ENCODE results near the gene CRAT.

CRAT gene

GRCh38 chr9:129141066-129142041 lies 30.8 kb upstream of the CRAT start:
- DNase-seq (no peak), ATAC-seq (ENCODE audit: insufficient read depth, low read depth) (no peak)
- H3K4me3 ChIP-seq (ENCODE audit: low read depth in 1 of 2, low read length in 2 of 2) = peak overlapping the region in 1 of 2 experiments; percentile 47; a peak in 2 of 4 replicates

DNA sequence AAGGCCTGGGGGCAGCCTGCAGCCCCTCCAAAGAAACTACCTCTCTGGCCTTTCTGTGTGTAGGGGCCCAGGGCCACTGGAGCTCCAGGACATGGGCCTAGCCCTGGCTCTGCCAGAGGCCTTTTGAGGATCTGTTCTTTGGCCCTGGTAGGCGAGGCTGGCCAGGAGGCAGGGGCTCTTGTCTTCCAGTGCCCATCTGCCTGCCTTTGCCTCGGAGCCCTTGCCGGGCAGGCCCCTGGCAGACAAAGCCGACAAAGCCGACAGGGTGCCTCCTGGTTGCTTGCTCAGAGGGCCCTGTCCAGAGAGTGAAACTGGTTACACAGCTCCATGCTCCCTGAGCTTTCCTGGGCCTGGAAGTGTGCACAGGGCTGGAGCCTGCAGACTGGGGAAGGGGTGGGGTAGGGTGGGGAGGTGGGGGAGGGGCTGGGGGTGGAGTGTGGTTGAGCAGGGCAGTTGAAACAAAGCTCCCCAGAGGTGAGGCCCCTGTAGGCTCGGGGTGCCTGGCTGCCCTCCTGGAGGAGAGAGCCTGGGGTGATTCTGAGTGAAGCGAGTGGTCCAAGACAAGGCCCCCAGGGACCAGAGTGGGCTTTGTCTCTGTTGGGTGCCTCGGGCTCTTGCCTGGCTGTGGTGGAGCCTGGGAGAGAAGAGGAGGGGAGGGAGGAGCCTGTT lies 29.9 kb upstream of the CRAT start:
- peak; percentile 56 for DNase-seq
- peaks cover 54% of the 10 kb centered on the region for H3K36me3 ChIP-seq (ENCODE audit: insufficient read depth, low read length)

More at GRCh38 chr9:129141066-129142041, 30.8 kb upstream of the CRAT start:
- H3K9me3 ChIP-seq (ENCODE audit: insufficient read depth, low read length, severe bottlenecking) = no peaks in the 10 kb centered on the region
- H3K79me2 ChIP-seq (ENCODE audit: insufficient read depth, low read length) = peaks cover 9% of the 10 kb centered on the region
- peak overlapping the region; percentile 78 for H3K4me2 ChIP-seq (ENCODE audit: insufficient read depth, low read length)
- no peaks in the 10 kb centered on the region for H4K20me1 ChIP-seq (ENCODE audit: insufficient read depth, low read length)
- H3K9ac ChIP-seq (ENCODE audit: low read depth, low read length) = peak overlapping the region; percentile 78
- TF ChIP-seq, protein P1, sequence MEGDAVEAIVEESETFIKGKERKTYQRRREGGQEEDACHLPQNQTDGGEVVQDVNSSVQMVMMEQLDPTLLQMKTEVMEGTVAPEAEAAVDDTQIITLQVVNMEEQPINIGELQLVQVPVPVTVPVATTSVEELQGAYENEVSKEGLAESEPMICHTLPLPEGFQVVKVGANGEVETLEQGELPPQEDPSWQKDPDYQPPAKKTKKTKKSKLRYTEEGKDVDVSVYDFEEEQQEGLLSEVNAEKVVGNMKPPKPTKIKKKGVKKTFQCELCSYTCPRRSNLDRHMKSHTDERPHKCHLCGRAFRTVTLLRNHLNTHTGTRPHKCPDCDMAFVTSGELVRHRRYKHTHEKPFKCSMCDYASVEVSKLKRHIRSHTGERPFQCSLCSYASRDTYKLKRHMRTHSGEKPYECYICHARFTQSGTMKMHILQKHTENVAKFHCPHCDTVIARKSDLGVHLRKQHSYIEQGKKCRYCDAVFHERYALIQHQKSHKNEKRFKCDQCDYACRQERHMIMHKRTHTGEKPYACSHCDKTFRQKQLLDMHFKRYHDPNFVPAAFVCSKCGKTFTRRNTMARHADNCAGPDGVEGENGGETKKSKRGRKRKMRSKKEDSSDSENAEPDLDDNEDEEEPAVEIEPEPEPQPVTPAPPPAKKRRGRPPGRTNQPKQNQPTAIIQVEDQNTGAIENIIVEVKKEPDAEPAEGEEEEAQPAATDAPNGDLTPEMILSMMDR (IDR thresholded peaks at IDR 0.05; ENCODE audit: borderline replicate concordance, extremely low read depth, low read length, poor library complexity, severe bottlenecking) = no peak
- no peak for TF ChIP-seq EZH2 (IDR thresholded peaks at IDR 0.05; ENCODE audit: borderline replicate concordance, low read depth, low read length, severe bottlenecking)
- H3K36me3 ChIP-seq (ENCODE audit: insufficient read depth, low read length) = peaks cover 56% of the 10 kb centered on the region
- peaks cover 42% of the 10 kb centered on the region for H3K4me1 ChIP-seq (ENCODE audit: insufficient read depth, low read length)
- peak overlapping the region; percentile 16; the same call in 1 of the 2 replicates for H2AFZ ChIP-seq (ENCODE audit: low read depth, low read length)
- H3K27me3 ChIP-seq (ENCODE audit: insufficient read depth, low read length, poor library complexity) = no peaks in the 10 kb centered on the region
- H3K27ac ChIP-seq (ENCODE audit: low read length) = peak overlapping the region; percentile 98

GRCh38 chr9:129139993-129140396 lies 29.4 kb upstream of the CRAT start:
- H4K20me1 ChIP-seq (ENCODE audit: insufficient read depth, low read length) = no peaks in the 10 kb centered on the region
- peak; percentile 90 for DNase-seq
- H3K79me2 ChIP-seq (ENCODE audit: insufficient read depth, low read length) = peaks cover 9% of the 10 kb centered on the region
- H3K36me3 ChIP-seq (ENCODE audit: insufficient read depth, low read length) = peaks cover 54% of the 10 kb centered on the region
- no peaks in the 10 kb centered on the region for H3K9me3 ChIP-seq (ENCODE audit: insufficient read depth, low read length, severe bottlenecking)
- H3K4me3 ChIP-seq (ENCODE audit: low read depth in 1 of 2, low read length in 2 of 2) = peak overlapping the region; percentile 1 to 55; a peak in 3 of 4 replicates
- peaks cover 42% of the 10 kb centered on the region for H3K4me1 ChIP-seq (ENCODE audit: insufficient read depth, low read length)
- peak; percentile 82 for ATAC-seq (ENCODE audit: insufficient read depth, low read depth)
- TF ChIP-seq EZH2 (IDR thresholded peaks at IDR 0.05; ENCODE audit: borderline replicate concordance, low read depth, low read length, severe bottlenecking) = no peak
- TF ChIP-seq, protein P1 (IDR thresholded peaks at IDR 0.05; ENCODE audit: borderline replicate concordance, extremely low read depth, low read length, poor library complexity, severe bottlenecking) = no peak
- H2AFZ ChIP-seq (ENCODE audit: low read depth, low read length) = peak overlapping the region; percentile 67
- H3K27ac ChIP-seq (ENCODE audit: low read length) = peak overlapping the region; percentile 98
- H3K9ac ChIP-seq (ENCODE audit: low read depth, low read length) = peak overlapping the region; percentile 78
- H3K27me3 ChIP-seq (ENCODE audit: insufficient read depth, low read length, poor library complexity) = no peaks in the 10 kb centered on the region
- H3K4me2 ChIP-seq (ENCODE audit: insufficient read depth, low read length) = peak overlapping the region; percentile 78

More for the DNA sequence above, 29.9 kb upstream of the CRAT start:
- TF ChIP-seq, protein P1 (IDR thresholded peaks at IDR 0.05; ENCODE audit: borderline replicate concordance, extremely low read depth, low read length, poor library complexity, severe bottlenecking) = no peak
- Histone ChIP-seq H3K9ac (ENCODE audit: low read depth, low read length) (peak overlapping the region; percentile 78), H3K27me3 (ENCODE audit: insufficient read depth, low read length, poor library complexity) (no peaks in the 10 kb centered on the region), H3K4me2 (ENCODE audit: insufficient read depth, low read length) (peak overlapping the region; percentile 78), H4K20me1 (ENCODE audit: insufficient read depth, low read length) (no peaks in the 10 kb centered on the region), H3K9me3 (ENCODE audit: insufficient read depth, low read length, severe bottlenecking) (no peaks in the 10 kb centered on the region), H3K27ac (ENCODE audit: low read length) (peak overlapping the region; percentile 98), H3K4me1 (ENCODE audit: insufficient read depth, low read length) (peaks cover 42% of the 10 kb centered on the region), H3K4me3 (ENCODE audit: low read depth in 1 of 2, low read length in 2 of 2) (peak overlapping the region; percentile 1 to 51; a peak in 3 of 4 replicates), H3K79me2 (ENCODE audit: insufficient read depth, low read length) (peaks cover 9% of the 10 kb centered on the region), H2AFZ (ENCODE audit: low read depth, low read length) (peak overlapping the region; percentile 67)
- ATAC-seq (ENCODE audit: insufficient read depth, low read depth) = peak; percentile 38
